Measurements from ENCODE around the gene CUTC. TPM values are rescaled to one million over a fixed set of nuclear protein-coding genes. Genes with fewer than 3 reads are reported as not detected.

The CUTC gene
- total RNA-seq, 2 donors from 2014 or later: 18.0 to 21.2 TPM

DNA sequence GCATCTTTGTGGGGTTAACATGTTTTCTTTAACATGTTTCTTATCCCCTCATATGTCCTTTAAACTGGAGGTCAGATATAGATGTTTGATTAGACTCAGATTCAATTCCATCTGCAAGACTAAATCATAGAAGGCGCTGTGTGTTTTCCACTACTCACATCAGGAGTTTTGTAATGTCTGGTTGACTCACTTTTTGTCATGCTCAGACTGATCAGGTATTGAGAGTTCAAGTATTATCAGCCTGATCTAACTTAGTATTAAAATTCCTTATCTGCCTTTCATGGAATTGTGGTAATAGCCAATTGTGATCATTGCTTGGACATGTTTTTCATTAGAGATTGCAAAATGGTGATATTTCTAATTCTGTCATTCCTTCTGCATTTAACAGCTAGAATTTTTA is 42.6 kb upstream of the CUTC start:
- no peaks in the 10 kb centered on the region for H3K9me3 Mint-ChIP-seq
- H3K4me3 Mint-ChIP-seq: no peak overlapping the region
- 100% methylated on average over 1 of the region's 1 CpG for WGBS, 2 experiments (ENCODE audit: insufficient coverage in 1 of 2, insufficient read length in 1 of 2)
- Histone ChIP-seq H3K9ac (ENCODE audit: extremely low read depth, low read length, poor library complexity, severe bottlenecking) (no peak overlapping the region), H3K27ac (ENCODE audit: low read depth, low read length) (no peak overlapping the region), H3K4me1 (ENCODE audit: control insufficient read depth, insufficient read depth, low read length) (no peaks in the 10 kb centered on the region), H3K27me3 (ENCODE audit: control insufficient read depth, insufficient read depth, low read length, poor library complexity, severe bottlenecking) (no peaks in the 10 kb centered on the region), H3K36me3 (ENCODE audit: control insufficient read depth, insufficient read depth, low read length) (peaks cover 83% of the 10 kb centered on the region), H3K4me3 (ENCODE audit: low read length) (no peak overlapping the region), H3K9me3 (ENCODE audit: control insufficient read depth, low read length) (no peaks in the 10 kb centered on the region)
- H3K4me1 Mint-ChIP-seq: peaks cover 4% of the 10 kb centered on the region
- H3K27me3 Mint-ChIP-seq (ENCODE audit: insufficient read depth): no peaks in the 10 kb centered on the region
- DNase-seq: no peak
- no peak overlapping the region for H3K27ac Mint-ChIP-seq
- TF ChIP-seq CTCF (conservative IDR thresholded peaks at IDR 0.05): no peak
- peaks cover 42% of the 10 kb centered on the region for H3K36me3 Mint-ChIP-seq (ENCODE audit: low read depth)

DNA sequence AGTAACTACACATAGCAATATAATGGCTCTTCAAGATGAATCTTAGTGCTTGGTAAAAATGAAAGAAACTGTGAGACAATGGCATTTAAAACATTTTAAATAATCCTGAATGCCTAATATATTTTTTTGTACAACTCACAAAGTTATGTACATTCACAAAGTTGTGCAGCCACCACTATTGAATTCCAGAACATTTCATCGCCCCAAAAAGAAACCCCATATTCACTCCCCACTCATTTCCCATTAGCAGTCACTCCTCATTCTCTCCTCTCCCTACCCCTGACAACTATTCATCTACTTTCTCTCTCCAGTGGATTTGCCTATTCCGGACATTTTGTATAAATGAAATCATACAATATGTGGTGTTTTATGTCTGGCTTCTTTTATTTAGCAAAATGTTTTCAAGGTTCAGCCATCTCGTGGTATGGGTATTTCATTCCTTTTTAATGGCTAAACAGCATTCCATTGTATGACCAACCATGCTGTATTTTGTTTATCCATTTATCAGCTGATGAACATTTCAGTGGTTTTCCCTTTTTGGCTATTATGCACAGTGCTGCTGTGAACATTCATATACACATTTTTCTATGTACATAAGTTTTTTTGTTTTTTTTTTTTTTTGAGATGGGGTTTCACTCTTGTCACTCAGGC is 38.0 kb upstream of the CUTC start:
- TF ChIP-seq CTCF (conservative IDR thresholded peaks at IDR 0.05): no peak

GRCh38 chr10:99695761-99696160 is 36.3 kb upstream of the CUTC start:
- DNase-seq: no peak
- Mint-ChIP-seq H3K27me3 (ENCODE audit: insufficient read depth) (no peaks in the 10 kb centered on the region), H3K9me3 (no peaks in the 10 kb centered on the region), H3K27ac (no peak overlapping the region), H3K36me3 (ENCODE audit: low read depth) (peaks cover 75% of the 10 kb centered on the region), H3K4me3 (no peak overlapping the region), H3K4me1 (no peaks in the 10 kb centered on the region)
- no peak overlapping the region for H3K4me3 ChIP-seq (ENCODE audit: low read length)
- H3K9ac ChIP-seq (ENCODE audit: extremely low read depth, low read length, poor library complexity, severe bottlenecking): no peak overlapping the region
- no peaks in the 10 kb centered on the region for H3K9me3 ChIP-seq (ENCODE audit: control insufficient read depth, low read length)
- H3K27ac ChIP-seq (ENCODE audit: low read depth, low read length): no peak overlapping the region
- H3K27me3 ChIP-seq (ENCODE audit: control insufficient read depth, insufficient read depth, low read length, poor library complexity, severe bottlenecking): no peaks in the 10 kb centered on the region
- no peaks in the 10 kb centered on the region for H3K4me1 ChIP-seq (ENCODE audit: control insufficient read depth, insufficient read depth, low read length)
- TF ChIP-seq CTCF (conservative IDR thresholded peaks at IDR 0.05): no peak
- 94 to 97% methylated on average over 4 to 6 of the region's 6 CpGs for WGBS, 2 experiments (ENCODE audit: insufficient coverage in 1 of 2, insufficient read length in 1 of 2)
- H3K36me3 ChIP-seq (ENCODE audit: control insufficient read depth, insufficient read depth, low read length): peaks cover 85% of the 10 kb centered on the region

More for the DNA sequence above, 38.0 kb upstream of the CUTC start:
- Histone ChIP-seq H3K36me3 (ENCODE audit: control insufficient read depth, insufficient read depth, low read length) (peaks cover 84% of the 10 kb centered on the region), H3K9ac (ENCODE audit: extremely low read depth, low read length, poor library complexity, severe bottlenecking) (no peak overlapping the region), H3K27me3 (ENCODE audit: control insufficient read depth, insufficient read depth, low read length, poor library complexity, severe bottlenecking) (no peaks in the 10 kb centered on the region), H3K4me3 (ENCODE audit: low read length) (no peak overlapping the region), H3K9me3 (ENCODE audit: control insufficient read depth, low read length) (no peaks in the 10 kb centered on the region), H3K4me1 (ENCODE audit: control insufficient read depth, insufficient read depth, low read length) (no peaks in the 10 kb centered on the region), H3K27ac (ENCODE audit: low read depth, low read length) (no peak overlapping the region)
- H3K9me3 Mint-ChIP-seq: no peaks in the 10 kb centered on the region
- no peak for DNase-seq
- no peaks in the 10 kb centered on the region for H3K4me1 Mint-ChIP-seq
- no peak overlapping the region for H3K4me3 Mint-ChIP-seq
- WGBS, 2 experiments (ENCODE audit: insufficient coverage in 1 of 2, insufficient read length in 1 of 2): 81 to 83% methylated on average over 2 to 3 of the region's 3 CpGs
- H3K27me3 Mint-ChIP-seq (ENCODE audit: insufficient read depth): no peaks in the 10 kb centered on the region
- peaks cover 65% of the 10 kb centered on the region for H3K36me3 Mint-ChIP-seq (ENCODE audit: low read depth)
- H3K27ac Mint-ChIP-seq: no peak overlapping the region
